Motor neuron (in vitro differentiated cells): ENCODE data around the gene SLC25A26. TPM values are rescaled to one million over a fixed set of nuclear protein-coding genes. Genes with fewer than 3 reads are reported as not detected.

Experiments
- ATAC-seq, 8 experiments: fragments of 200-7000 bp; cut with Tn5 transposase; replicated peaks in 6 of 8; 2 replicates each; pipeline ENCODE4 v1.8.0; 2021; ENCODE audit warnings: mild to moderate bottlenecking in 8 of 8, moderate library complexity in 8 of 8
- H3K27ac ChIP-seq, 2 donors: fragments of 250-450 bp; sonication (Bioruptor Pico); 2 replicates each; pipeline ENCODE4 v1.9.0; 2021; ENCODE audit warnings: antibody characterized with exemption in 2 of 2, mild to moderate bottlenecking in 2 of 2, moderate library complexity in 1 of 2
- H3K4me1 ChIP-seq, 2 donors: fragments of 250-450 bp; sonication (Bioruptor Pico); replicated peaks in 1 of 2; 2 replicates each; pipeline ENCODE4 v1.6.1; 2021; ENCODE audit warnings: antibody characterized with exemption in 2 of 2, mild to moderate bottlenecking in 2 of 2, moderate library complexity in 1 of 2
- H3K4me3 ChIP-seq, 5 donors: fragments of 250-450 bp; sonication (Bioruptor Pico); 2 replicates each; pipeline ENCODE4 v1.9.0; 2021; ENCODE audit warnings: antibody characterized with exemption in 5 of 5, mild to moderate bottlenecking in 5 of 5, moderate library complexity in 4 of 5
- WGBS, 10 experiments: fragments of 450-650 bp; shearing (Covaris generic); methylation state at CpG; one replicate each; pipeline ENCODE4 v1.0.0; 2022; 5-methylcytosine and 5-hydroxymethylcytosine counted together
- in situ Hi-C, 9 experiments: fragments of 400-800 bp; cut with MboI; loops; one replicate each; pipeline ENCODE4 v1.15.0; 2021; ENCODE audit warnings: low sequenced_read_pairs in 9 of 9, low pct_unique_long_range_greater_than_20kb in 2 of 9; ENCODE audit not compliant: unreplicated experiment in 9 of 9
- total RNA-seq, 8 experiments: library from RNA; unstranded; fragments of 300-600 nt; gene quantifications; 2 replicates each; pipeline versions ENCODE4 v1.2.3 to v1.2.4, GENCODE V29; 2022

The SLC25A26 gene
- total RNA-seq, 8 experiments from 2014 or later, result 13.7 to 26.7 (median 19.4) TPM

DNA sequence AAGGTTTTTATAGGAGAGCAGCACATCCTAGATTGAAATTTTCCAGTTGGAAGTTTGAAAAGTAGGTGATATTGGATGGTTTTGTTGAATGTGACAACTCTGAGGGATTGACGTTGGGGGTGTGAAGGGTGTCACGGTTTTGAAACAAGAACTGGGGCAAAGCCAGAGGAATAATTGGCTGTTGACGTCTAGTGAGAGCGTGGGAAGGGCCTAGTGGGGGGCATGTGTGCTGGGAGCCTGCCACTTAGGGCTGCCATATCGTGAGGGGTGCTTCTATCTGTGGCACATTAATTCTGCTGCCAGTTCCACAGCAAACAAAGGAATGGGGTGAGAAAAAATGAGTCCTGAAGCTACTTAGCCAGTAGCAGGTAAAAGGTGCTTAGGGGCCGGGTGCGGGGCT lies 150.6 kb downstream of the SLC25A26 start:
- in situ Hi-C loops, result no loop called here
- no peak overlapping the region for H3K4me3 ChIP-seq
- no peaks in the 10 kb centered on the region for H3K4me1 ChIP-seq
- no peak overlapping the region for H3K27ac ChIP-seq
- ATAC-seq, result no peak
- WGBS, 10 experiments, result 49 to 100% (median 89%) methylated on average over 1 to 6 of the region's 7 CpGs; no CpG with 5 or more reads in 3 of the 10 experiments

DNA sequence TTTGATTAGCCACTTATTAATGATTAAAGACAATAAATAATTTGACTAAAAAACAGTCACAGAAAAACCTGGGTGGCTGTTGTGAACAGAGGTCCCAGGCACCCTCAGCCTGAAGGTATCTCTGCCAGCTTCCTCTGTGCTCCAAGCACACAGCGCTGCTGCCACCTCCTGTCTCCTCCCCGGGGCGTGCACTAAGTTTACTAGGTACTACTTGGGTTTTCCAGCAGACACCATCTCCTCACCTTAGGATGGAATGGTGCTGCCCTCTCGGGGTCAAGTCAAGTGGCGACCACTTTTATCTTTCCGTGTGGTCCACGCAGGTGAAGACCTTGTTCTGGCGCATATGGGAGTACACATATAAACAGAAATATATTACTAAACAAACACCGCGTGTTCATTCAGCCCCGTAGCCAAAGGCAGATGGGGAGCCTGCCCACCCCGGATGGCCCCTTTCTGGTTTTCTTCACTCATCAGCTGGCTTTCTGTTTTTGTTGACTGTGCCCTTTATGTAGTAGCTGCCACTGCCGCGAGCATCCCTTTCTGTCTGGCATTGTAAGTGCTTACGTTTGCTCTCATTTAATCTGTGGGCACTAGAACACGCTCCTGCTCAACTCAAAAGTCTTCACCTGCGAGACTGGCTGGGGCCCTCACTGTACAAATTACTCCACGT lies 152.0 kb downstream of the SLC25A26 start:
- peak in 6 of 8 experiments; percentile 36 to 83 (median 55) for ATAC-seq
- H3K27ac ChIP-seq, result no peak overlapping the region
- no peak overlapping the region for H3K4me3 ChIP-seq
- WGBS, 10 experiments, result 68 to 99% (median 87%) methylated on average over 3 to 15 of the region's 18 CpGs; no CpG with 5 or more reads in 1 of the 10 experiments
- in situ Hi-C loops, result no loop called here
- no peaks in the 10 kb centered on the region for H3K4me1 ChIP-seq

DNA sequence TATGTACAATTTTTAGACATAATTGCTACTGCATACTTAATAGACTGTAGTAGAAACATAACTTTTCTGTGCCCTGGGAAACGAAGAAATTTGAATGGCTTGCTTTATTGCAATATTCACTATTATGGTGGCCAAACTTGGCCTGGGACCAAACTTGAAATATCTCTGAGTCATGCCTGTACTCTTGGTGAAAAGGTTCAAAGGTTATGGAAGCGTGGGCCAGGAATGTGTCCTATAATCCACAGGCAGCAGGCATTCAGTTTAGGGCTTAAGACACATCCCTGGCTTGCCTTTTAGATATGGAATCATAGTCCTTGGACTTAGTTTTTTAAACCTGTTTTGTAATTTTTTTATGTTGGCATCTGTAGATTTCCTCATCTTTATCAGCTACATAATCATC lies 155.8 kb downstream of the SLC25A26 start:
- Histone ChIP-seq H3K4me1 (no peaks in the 10 kb centered on the region), H3K4me3 (no peak overlapping the region), H3K27ac (no peak overlapping the region)
- 56 to 100% (median 89%) methylated on average over 1 to 2 of the region's 2 CpGs; no CpG with 5 or more reads in 2 of the 10 experiments for WGBS, 10 experiments
- peak in 3 of 8 experiments; percentile 25 to 47 (median 46) for ATAC-seq
- in situ Hi-C loops, result loop anchor here in 1 of 9 experiments (25.0 kb wide), 1 partner anchor 436 kb away; no protein-coding TSS in a partner anchor

DNA sequence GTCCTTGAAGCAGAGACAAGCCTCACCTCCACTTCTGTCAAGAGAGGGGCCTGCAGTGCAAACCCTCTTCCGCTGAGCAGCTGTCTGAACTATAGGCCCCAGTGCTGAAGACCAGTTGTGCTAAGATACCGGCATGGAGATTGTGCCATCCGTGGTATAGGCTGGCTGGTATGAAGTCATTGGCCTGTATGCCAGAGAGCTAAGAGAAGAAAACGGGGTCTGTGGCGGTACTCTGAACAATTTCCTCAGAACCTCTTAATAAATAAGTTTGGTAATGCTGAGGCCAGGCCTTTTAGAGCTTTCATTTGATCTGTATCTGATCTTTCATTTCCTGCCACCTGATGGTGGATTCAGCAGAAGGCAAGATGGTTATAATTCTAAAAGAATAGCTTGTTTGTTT lies 157.0 kb downstream of the SLC25A26 start:
- no peak overlapping the region for H3K4me3 ChIP-seq
- H3K27ac ChIP-seq, result no peak overlapping the region
- WGBS, 10 experiments, result 64 to 100% (median 97%) methylated on average over 2 to 5 of the region's 5 CpGs; no CpG with 5 or more reads in 5 of the 10 experiments
- no peaks in the 10 kb centered on the region for H3K4me1 ChIP-seq
- ATAC-seq, result no peak
- in situ Hi-C loops, result loop anchor here in 1 of 9 experiments (25.0 kb wide), 1 partner anchor 435 kb away; no protein-coding TSS in a partner anchor

DNA sequence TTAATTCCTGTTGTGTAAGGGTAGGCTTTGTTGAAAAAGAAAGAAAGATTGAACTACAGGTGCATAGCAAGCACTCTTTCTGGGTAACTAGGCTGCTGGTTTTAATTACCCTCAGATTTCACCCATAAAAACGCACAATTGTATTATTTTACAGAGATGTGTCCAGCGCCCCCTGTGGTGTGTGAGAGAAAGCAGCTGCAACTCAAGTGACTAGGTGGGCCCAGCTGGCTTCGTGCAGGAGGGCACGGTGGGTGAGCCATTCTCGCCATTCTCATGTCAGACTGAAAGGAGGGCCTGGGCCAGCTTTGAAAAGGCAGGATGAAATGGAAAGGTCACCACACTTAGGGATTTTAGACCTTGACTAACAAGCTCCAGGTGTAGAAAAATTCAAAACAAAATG lies 157.5 kb downstream of the SLC25A26 start:
- ATAC-seq, result peak in 4 of 8 experiments; percentile 16 to 44 (median 36)
- WGBS, 10 experiments, result 0 to 100% (median 40%) methylated on average over 1 to 5 of the region's 5 CpGs; no CpG with 5 or more reads in 3 of the 10 experiments

DNA sequence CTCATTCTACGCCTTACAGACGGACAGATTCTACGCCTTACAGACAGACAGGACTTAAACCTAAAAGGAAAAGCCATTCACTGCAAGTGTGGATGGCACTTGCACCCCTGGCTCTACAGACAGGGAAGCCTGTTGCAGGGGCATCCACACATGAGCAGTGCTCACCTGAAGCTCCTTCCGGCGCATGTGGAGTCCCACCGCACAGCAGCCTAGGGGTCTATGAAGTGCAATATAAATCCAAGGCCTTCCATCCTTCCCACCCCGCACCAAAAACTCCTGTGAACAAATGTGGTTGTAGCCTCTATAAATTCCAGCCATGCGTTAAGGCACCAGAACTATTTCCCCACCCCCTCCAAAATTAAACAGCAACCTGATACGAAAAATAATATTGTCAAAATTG lies 158.8 kb downstream of the SLC25A26 start:
- 90 to 100% (median 98%) methylated on average over 1 to 8 of the region's 9 CpGs; no CpG with 5 or more reads in 2 of the 10 experiments for WGBS, 10 experiments
- H3K4me3 ChIP-seq, result no peak overlapping the region
- no peaks in the 10 kb centered on the region for H3K4me1 ChIP-seq
- in situ Hi-C loops, result loop anchor here in 1 of 9 experiments (25.0 kb wide), 1 partner anchor 433 kb away; no protein-coding TSS in a partner anchor
- ATAC-seq, result no peak
- no peak overlapping the region for H3K27ac ChIP-seq

More for the DNA sequence above, 157.5 kb downstream of the SLC25A26 start:
- no peak overlapping the region for H3K27ac ChIP-seq
- in situ Hi-C loops, result loop anchor here in 1 of 9 experiments (25.0 kb wide), 1 partner anchor 434 kb away; no protein-coding TSS in a partner anchor
- H3K4me3 ChIP-seq, result no peak overlapping the region
- H3K4me1 ChIP-seq, result no peaks in the 10 kb centered on the region

DNA sequence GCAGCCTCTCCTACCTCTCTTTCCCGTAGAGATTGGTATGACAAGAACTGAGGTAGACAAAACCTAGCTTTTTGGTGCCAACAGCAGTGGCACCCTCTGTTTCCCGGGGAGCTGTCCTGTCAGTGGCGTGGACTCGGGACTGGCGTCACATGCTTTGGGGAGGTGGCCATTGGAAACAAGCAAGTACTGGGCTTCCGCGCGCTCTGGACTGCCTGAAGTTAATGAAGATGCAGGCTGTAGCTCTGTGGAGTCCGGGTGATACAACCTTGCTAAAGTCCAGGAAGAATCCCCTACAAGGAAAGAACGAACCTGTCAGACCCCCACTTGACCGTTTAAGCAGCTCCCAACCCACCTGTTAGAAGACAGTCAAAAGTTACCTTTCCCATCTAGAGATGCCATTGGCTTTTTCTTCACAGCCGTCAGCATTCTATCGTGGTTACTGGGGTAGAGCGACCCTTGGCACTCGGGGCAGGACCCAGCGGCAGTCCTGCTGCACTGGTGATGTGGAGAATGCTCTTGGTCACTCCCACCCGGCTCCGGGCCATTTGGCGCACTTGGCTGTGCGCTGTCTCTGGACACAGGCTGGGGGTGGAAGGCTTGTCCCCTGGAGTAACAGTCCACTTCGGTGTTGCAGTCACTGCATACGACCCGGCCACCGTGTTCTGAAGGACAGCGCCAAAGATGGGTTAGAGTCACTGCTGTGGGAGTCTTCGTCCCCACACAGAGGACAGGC lies 159.6 kb downstream of the SLC25A26 start:
- WGBS, 10 experiments, result 89 to 100% (median 97%) methylated on average over 4 to 12 of the region's 26 CpGs; no CpG with 5 or more reads in 5 of the 10 experiments
- Histone ChIP-seq H3K27ac (no peak overlapping the region), H3K4me3 (no peak overlapping the region), H3K4me1 (no peaks in the 10 kb centered on the region)
- ATAC-seq, result no peak
- in situ Hi-C loops, result loop anchor here in 1 of 9 experiments (25.0 kb wide), 1 partner anchor 432 kb away; no protein-coding TSS in a partner anchor

DNA sequence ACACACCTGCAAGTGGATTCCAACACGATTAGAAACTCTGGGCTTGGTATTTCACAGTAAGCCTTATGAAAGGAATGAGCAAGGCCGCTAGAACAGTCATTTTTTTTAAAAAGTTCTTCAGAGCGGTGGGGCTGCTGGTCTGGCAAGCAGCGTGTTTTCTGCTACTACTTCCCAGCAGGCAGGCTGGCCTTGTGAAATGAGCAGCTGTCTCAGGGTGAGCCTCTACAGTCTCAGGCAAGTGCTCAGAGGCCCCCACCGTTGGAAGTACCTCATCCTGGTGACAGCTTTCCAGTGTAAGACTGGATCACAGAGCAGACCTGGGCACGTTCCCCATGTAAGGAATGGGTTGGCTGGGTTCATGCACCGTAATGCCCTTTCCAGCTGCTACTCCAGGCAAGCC lies 160.8 kb downstream of the SLC25A26 start:
- 62 to 100% (median 88%) methylated on average over 1 to 7 of the region's 7 CpGs; no CpG with 5 or more reads in 4 of the 10 experiments for WGBS, 10 experiments
- Histone ChIP-seq H3K4me3 (no peak overlapping the region), H3K4me1 (no peaks in the 10 kb centered on the region), H3K27ac (no peak overlapping the region)
- in situ Hi-C loops, result loop anchor here in 1 of 9 experiments (25.0 kb wide), 1 partner anchor 431 kb away; no protein-coding TSS in a partner anchor
- ATAC-seq, result no peak

DNA sequence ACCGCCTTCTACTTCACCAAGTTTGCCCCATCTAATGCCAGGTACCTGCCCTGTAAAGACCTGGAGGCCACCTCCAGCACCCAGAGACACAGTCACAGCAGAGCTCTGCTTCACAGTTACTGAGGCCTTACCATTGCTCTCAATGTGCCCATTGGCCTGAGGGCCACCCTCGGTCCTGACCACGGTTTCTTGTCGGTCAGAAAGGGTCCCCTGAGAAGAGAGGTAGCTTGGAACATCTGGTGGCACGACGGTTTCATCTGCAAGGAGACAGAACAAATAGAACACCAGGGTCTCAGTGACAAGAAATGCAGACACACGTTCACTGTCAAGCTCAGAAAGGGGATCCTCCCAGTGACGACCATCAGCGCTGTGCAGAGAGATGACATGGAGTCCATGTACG lies 161.3 kb downstream of the SLC25A26 start:
- no peak overlapping the region for H3K27ac ChIP-seq

DNA sequence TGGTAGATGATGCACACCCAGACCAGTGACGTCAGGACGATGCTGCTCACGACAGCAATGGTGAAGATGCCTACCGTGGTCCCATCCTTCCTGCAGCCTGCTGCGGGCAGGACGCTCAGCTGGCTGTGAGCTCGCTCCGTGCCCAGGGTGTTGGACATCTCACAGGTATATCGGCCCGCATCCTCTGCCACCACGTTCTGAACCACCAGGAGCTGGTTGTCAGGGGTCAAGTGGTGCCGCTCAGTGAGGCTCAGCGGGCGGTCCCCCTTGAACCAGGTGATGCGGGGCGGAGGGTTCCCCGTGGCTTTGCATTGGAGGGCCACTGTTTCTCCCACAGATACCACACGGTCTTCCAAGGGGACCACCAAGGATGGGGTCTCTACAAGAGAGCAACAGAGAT lies 162.2 kb downstream of the SLC25A26 start:
- Histone ChIP-seq H3K27ac (no peak overlapping the region), H3K4me1 (no peaks in the 10 kb centered on the region), H3K4me3 (no peak overlapping the region)
- 20 to 100% (median 100%) methylated on average over 1 to 10 of the region's 18 CpGs; no CpG with 5 or more reads in 3 of the 10 experiments for WGBS, 10 experiments
- ATAC-seq, result no peak
- in situ Hi-C loops, result loop anchor here in 1 of 9 experiments (25.0 kb wide), 1 partner anchor 429 kb away; no protein-coding TSS in a partner anchor

More for the DNA sequence above, 161.3 kb downstream of the SLC25A26 start:
- no peak for ATAC-seq
- Histone ChIP-seq H3K4me3 (no peak overlapping the region), H3K4me1 (no peaks in the 10 kb centered on the region)
- in situ Hi-C loops, result loop anchor here in 1 of 9 experiments (25.0 kb wide), 1 partner anchor 430 kb away; no protein-coding TSS in a partner anchor
- WGBS, 10 experiments, result 83 to 100% (median 100%) methylated on average over 1 to 6 of the region's 10 CpGs; no CpG with 5 or more reads in 4 of the 10 experiments

DNA sequence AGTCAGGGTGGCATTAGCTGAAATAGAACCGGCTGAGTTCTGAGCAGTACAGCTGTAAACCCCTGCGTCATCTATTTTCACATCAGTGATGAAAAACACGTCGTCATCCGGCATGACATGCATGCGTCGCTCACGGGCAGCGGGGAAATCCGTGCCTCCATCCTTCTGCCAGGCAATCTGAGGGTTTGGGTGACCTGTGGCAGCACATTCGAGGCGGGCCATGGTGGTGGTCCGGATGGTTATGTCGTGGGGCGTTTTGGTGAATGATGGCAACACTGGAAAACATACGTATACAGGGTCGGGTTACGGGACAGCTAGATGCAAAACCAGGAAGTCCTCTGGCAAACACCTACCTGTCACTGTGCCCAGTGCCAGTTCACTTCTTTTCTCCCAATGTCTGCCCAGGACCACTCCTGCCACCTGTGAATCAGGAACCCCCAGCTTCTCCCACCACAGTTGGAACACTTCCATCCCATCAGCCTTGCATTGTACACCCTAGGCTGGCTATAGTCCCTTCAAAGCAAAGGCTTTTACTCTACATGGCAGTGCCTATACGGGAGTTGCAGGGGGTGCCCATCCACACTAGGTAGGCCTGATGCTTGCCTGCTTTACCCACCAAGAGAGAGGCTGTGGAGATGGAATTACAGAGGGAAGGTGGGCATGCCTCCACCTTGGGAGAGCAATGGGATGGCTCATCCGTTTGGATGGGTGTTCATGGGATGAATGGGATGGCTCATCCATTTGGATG lies 163.4 kb downstream of the SLC25A26 start:
- 53 to 100% (median 100%) methylated on average over 1 to 10 of the region's 20 CpGs; no CpG with 5 or more reads in 1 of the 10 experiments for WGBS, 10 experiments
- no peak for ATAC-seq
- Histone ChIP-seq H3K27ac (no peak overlapping the region), H3K4me3 (no peak overlapping the region), H3K4me1 (no peaks in the 10 kb centered on the region)
- in situ Hi-C loops, result loop anchor here in 1 of 9 experiments (25.0 kb wide), 1 partner anchor 428 kb away; no protein-coding TSS in a partner anchor

DNA sequence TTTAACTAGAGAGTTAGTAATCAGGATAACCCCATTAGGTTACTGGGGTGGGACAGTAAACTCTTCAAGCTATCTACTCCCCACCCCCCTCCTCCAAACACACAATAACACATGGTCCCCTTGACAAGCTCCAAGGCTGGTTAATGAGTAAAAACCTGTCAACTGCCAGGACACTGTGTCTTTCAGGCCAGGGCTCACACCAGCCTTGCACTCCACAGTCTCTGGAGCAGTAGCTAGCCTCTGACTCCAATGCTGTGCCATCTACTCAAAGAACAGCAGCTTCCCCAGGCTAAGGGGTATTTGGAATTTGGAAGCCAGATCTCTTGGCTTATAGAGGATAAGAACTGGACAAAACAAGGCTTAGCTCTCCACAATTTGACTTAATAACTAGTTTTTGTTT lies 164.3 kb downstream of the SLC25A26 start:
- ATAC-seq, result no peak
- Histone ChIP-seq H3K4me3 (no peak overlapping the region), H3K4me1 (no peaks in the 10 kb centered on the region), H3K27ac (no peak overlapping the region)
- in situ Hi-C loops, result loop anchor here in 1 of 9 experiments (25.0 kb wide), 1 partner anchor 427 kb away; no protein-coding TSS in a partner anchor
